ENCODE data around the gene RNASEH2A. TPM values are rescaled to one million over a fixed set of nuclear protein-coding genes. Genes with fewer than 3 reads are reported as not detected.

The RNASEH2A gene
- polyA plus RNA-seq, 1 experiment, result 11.7 TPM

GRCh38 chr19:12764698-12765097 is 41.7 kb upstream of the RNASEH2A start:
- POLR2A ChIA-PET, result interaction anchor here (1.1 to 2.5 kb wide), 3 partner anchors 27 to 31 kb away, joined by 5 to 11 read pairs (median 5); partner anchors contain the start of gene JUNB
- CTCF ChIA-PET, result interaction anchor here (0.6 to 11.9 kb wide), 12 partner anchors 9 to 110 kb away, joined by 3 to 410 read pairs (median 16); partner anchors contain the start of genes GET3, HOOK2, JUNB and PRDX2
- Histone ChIP-seq H3K27ac (ENCODE audit: low read depth, low read length) (no peak overlapping the region), H3K9me3 (ENCODE audit: control insufficient read depth, insufficient read depth, low read length) (peaks cover 6% of the 10 kb centered on the region), H3K4me3 (ENCODE audit: low read depth, low read length) (no peak overlapping the region), H3K27me3 (ENCODE audit: control insufficient read depth, insufficient read depth, low read length) (no peaks in the 10 kb centered on the region)
- DNase-seq (ENCODE audit: low read depth, low spot score), result no peak
- no peak for TF ChIP-seq CTCF (IDR thresholded peaks at IDR 0.05; ENCODE audit: low read depth, low read length)

- peak overlapping the region; percentile 68 for H3K4me3 ChIP-seq (ENCODE audit: low read depth, low read length)
- ChIA-PET CTCF (interaction anchor here (0.6 to 11.9 kb wide), 32 partner anchors 10 to 842 kb away, joined by 3 to 410 read pairs (median 6); partner anchors contain the start of genes BEST2, GCDH, GET3 and HOOK2), POLR2A (interaction anchor here (0.6 to 3.6 kb wide), 8 partner anchors 8 to 82 kb away, joined by 3 to 58 read pairs (median 4); partner anchors contain the start of genes FBXW9, GET3 and JUNB)
- TF ChIP-seq CTCF (IDR thresholded peaks at IDR 0.05; ENCODE audit: low read depth, low read length), result peak; percentile 77
- H3K27ac ChIP-seq (ENCODE audit: low read depth, low read length), result no peak overlapping the region
- peak; percentile 45 for DNase-seq (ENCODE audit: low read depth, low spot score)
- peaks cover 6% of the 10 kb centered on the region for H3K9me3 ChIP-seq (ENCODE audit: control insufficient read depth, insufficient read depth, low read length)
- no peaks in the 10 kb centered on the region for H3K27me3 ChIP-seq (ENCODE audit: control insufficient read depth, insufficient read depth, low read length)
Observed at GRCh38 chr19:12766051-12766521, 40.3 kb upstream of the RNASEH2A start.

GRCh38 chr19:12767150-12767549 is 39.2 kb upstream of the RNASEH2A start:
- Histone ChIP-seq H3K27me3 (ENCODE audit: control insufficient read depth, insufficient read depth, low read length) (no peaks in the 10 kb centered on the region), H3K4me3 (ENCODE audit: low read depth, low read length) (no peak overlapping the region), H3K27ac (ENCODE audit: low read depth, low read length) (no peak overlapping the region), H3K9me3 (ENCODE audit: control insufficient read depth, insufficient read depth, low read length) (peaks cover 6% of the 10 kb centered on the region)
- POLR2A ChIA-PET, result interaction anchor here (1.2 to 3.6 kb wide), 2 partner anchors 10 to 25 kb away, joined by 3 to 58 read pairs; partner anchors contain the start of gene JUNB
- DNase-seq (ENCODE audit: low read depth, low spot score), result no peak
- CTCF ChIA-PET, result interaction anchor here (1.1 to 11.9 kb wide), 7 partner anchors 11 to 82 kb away, joined by 3 to 410 read pairs (median 6); partner anchors contain the start of genes JUNB, PRDX2, RTBDN and THSD8
- no peak for TF ChIP-seq CTCF (IDR thresholded peaks at IDR 0.05; ENCODE audit: low read depth, low read length)

GRCh38 chr19:12767666-12768065 is 38.7 kb upstream of the RNASEH2A start:
- DNase-seq (ENCODE audit: low read depth, low spot score), result no peak
- CTCF ChIA-PET, result interaction anchor here (0.6 to 11.9 kb wide), 6 partner anchors 12 to 81 kb away, joined by 3 to 410 read pairs (median 29); partner anchors contain the start of genes JUNB, PRDX2, RTBDN and THSD8

More at GRCh38 chr19:12767666-12768065, 38.7 kb upstream of the RNASEH2A start:
- POLR2A ChIA-PET, result interaction anchor here (3.6 kb wide), 1 partner anchor 25 kb away, joined by 58 read pairs; the partner anchor contains the start of gene JUNB
- no peak for TF ChIP-seq CTCF (IDR thresholded peaks at IDR 0.05; ENCODE audit: low read depth, low read length)
- Histone ChIP-seq H3K27ac (ENCODE audit: low read depth, low read length) (no peak overlapping the region), H3K9me3 (ENCODE audit: control insufficient read depth, insufficient read depth, low read length) (peaks cover 6% of the 10 kb centered on the region), H3K27me3 (ENCODE audit: control insufficient read depth, insufficient read depth, low read length) (no peaks in the 10 kb centered on the region), H3K4me3 (ENCODE audit: low read depth, low read length) (no peak overlapping the region)

Measured in AG04450 (cell line).